ENCODE data around the gene RASGRF1.

Gene RASGRF1

GRCh38 chr15:78927077-78927790 lies 163.3 kb downstream of the RASGRF1 start:
- TF ChIP-seq CTCF (conservative IDR thresholded peaks at IDR 0.05; ENCODE audit: low read length): no peak
- H3K4me3 ChIP-seq (ENCODE audit: low read length): no peak overlapping the region
- DNase-seq (ENCODE audit: low read depth): no peak

GRCh38 chr15:78925956-78926743 lies 164.4 kb downstream of the RASGRF1 start:
- no peak overlapping the region for H3K4me3 ChIP-seq (ENCODE audit: low read length)
- TF ChIP-seq CTCF (conservative IDR thresholded peaks at IDR 0.05; ENCODE audit: low read length): no peak
- no peak for DNase-seq (ENCODE audit: low read depth)

GRCh38 chr15:78925076-78925624 lies 165.4 kb downstream of the RASGRF1 start:
- no peak overlapping the region for H3K4me3 ChIP-seq (ENCODE audit: low read length)
- no peak for DNase-seq (ENCODE audit: low read depth)
- TF ChIP-seq CTCF (conservative IDR thresholded peaks at IDR 0.05; ENCODE audit: low read length): no peak

GRCh38 chr15:78923480-78924360 lies 166.9 kb downstream of the RASGRF1 start:
- no peak overlapping the region for H3K4me3 ChIP-seq (ENCODE audit: low read length)
- no peak for DNase-seq (ENCODE audit: low read depth)
- TF ChIP-seq CTCF (conservative IDR thresholded peaks at IDR 0.05; ENCODE audit: low read length): no peak

- no peak overlapping the region for H3K4me3 ChIP-seq (ENCODE audit: low read length)
- no peak for DNase-seq (ENCODE audit: low read depth)
- no peak for TF ChIP-seq CTCF (conservative IDR thresholded peaks at IDR 0.05; ENCODE audit: low read length)
These were observed 167.6 kb downstream of the RASGRF1 start for GRCh38 chr15:78923015-78923414.

GRCh38 chr15:78922527-78922926 lies 168.1 kb downstream of the RASGRF1 start:
- TF ChIP-seq CTCF (conservative IDR thresholded peaks at IDR 0.05; ENCODE audit: low read length): no peak
- DNase-seq (ENCODE audit: low read depth): no peak
- no peak overlapping the region for H3K4me3 ChIP-seq (ENCODE audit: low read length)

Measured in AG10803 (cell line).